ENCODE results near the gene VPS37D.

VPS37D gene

GRCh38 chr7:73681031-73681430 is 13.4 kb downstream of the VPS37D start:
- no peak for DNase-seq

GRCh38 chr7:73682745-73683055 is 15.1 kb downstream of the VPS37D start:
- DNase-seq, result no peak

- peak; percentile 90 for DNase-seq
Observed at GRCh38 chr7:73683056-73683787, 15.6 kb downstream of the VPS37D start, which contains the start of the genes BUD23 and DNAJC30. Gene BUD23, plus strand, starts transcription at chr7:73683597. Its CDS starts 29 bp downstream, at chr7:73683626. Gene DNAJC30, minus strand, starts transcription at chr7:73683453. Its CDS starts 30 bp downstream, at chr7:73683423.

GRCh38 chr7:73683788-73684693 is 16.4 kb downstream of the VPS37D start:
- no peak for DNase-seq

GRCh38 chr7:73685311-73685710 is 17.7 kb downstream of the VPS37D start:
- DNase-seq, result no peak

- no peak for DNase-seq
Observed at GRCh38 chr7:73688288-73688687, 20.7 kb downstream of the VPS37D start.

- no peak for DNase-seq
Observed at GRCh38 chr7:73690646-73691045, 23.0 kb downstream of the VPS37D start.

GRCh38 chr7:73696372-73696771 is 28.7 kb downstream of the VPS37D start:
- DNase-seq, result no peak

GRCh38 chr7:73698410-73698809 is 30.8 kb downstream of the VPS37D start:
- DNase-seq, result no peak

GRCh38 chr7:73699370-73700068 is 31.9 kb downstream of the VPS37D start:
- no peak for DNase-seq

- no peak for DNase-seq
Observed at GRCh38 chr7:73700069-73700423, 32.4 kb downstream of the VPS37D start.

GRCh38 chr7:73700581-73701134 is 33.0 kb downstream of the VPS37D start:
- no peak for DNase-seq

- DNase-seq, result no peak
Observed at GRCh38 chr7:73701357-73701995, 33.8 kb downstream of the VPS37D start.

GRCh38 chr7:73702226-73702625 is 34.6 kb downstream of the VPS37D start:
- DNase-seq, result no peak

GRCh38 chr7:73702665-73703064 is 35.0 kb downstream of the VPS37D start:
- DNase-seq, result no peak

- DNase-seq, result no peak
Observed at GRCh38 chr7:73703225-73703624, 35.6 kb downstream of the VPS37D start.

GRCh38 chr7:73703757-73704639 is 36.4 kb downstream of the VPS37D start:
- DNase-seq, result no peak

- no peak for DNase-seq
Observed at GRCh38 chr7:73704640-73705550, 37.3 kb downstream of the VPS37D start.

- no peak for DNase-seq
Observed at GRCh38 chr7:73705551-73705920, 37.9 kb downstream of the VPS37D start.

All from DMS79 treated with DMSO at 0.1 percent for 48 hours (cell line).